GM12873 (cell line): ENCODE results near the gene PRPS1L1.

Experiments used
- CTCF ChIP-seq: IDR thresholded peaks from 2 replicates; pipeline ENCODE4 v1.5.1; 2012; ENCODE audit warnings: low read depth, mild to moderate bottlenecking, moderate library complexity, low read length, control low read depth; ENCODE audit not compliant: insufficient read depth; ENCODE audit errors: missing control alignments

PRPS1L1 gene

GRCh38 chr7:17985473-17986239 is 42.0 kb downstream of the PRPS1L1 start:
- no peak for TF ChIP-seq CTCF

- no peak for TF ChIP-seq CTCF
Measured at GRCh38 chr7:17984288-17984687, 43.4 kb downstream of the PRPS1L1 start.

GRCh38 chr7:17983221-17984062 is 44.2 kb downstream of the PRPS1L1 start:
- no peak for TF ChIP-seq CTCF

GRCh38 chr7:17976952-17977351 is 50.7 kb downstream of the PRPS1L1 start:
- no peak for TF ChIP-seq CTCF
